Dermis microvascular lymphatic vessel endothelial cell (primary cell): ENCODE data around the gene NCOA3. TPM values are rescaled to one million over a fixed set of nuclear protein-coding genes. Genes with fewer than 3 reads are reported as not detected.

ENCODE experiments used
- DNase-seq, 2 donors: peaks; one replicate each; pipeline versions ENCODE4 v3.0.0 to v3.0.0-alpha.2; 2010; ENCODE audit warnings: low read depth in 2 of 2
- total RNA-seq: library from RNA; depleted of rRNA; stranded (reverse); fragments of >200 nt; gene quantifications from 2 replicates; pipeline ENCODE4 v1.2.1, GENCODE V29; 2014

NCOA3 gene
- total RNA-seq, 1 donor from 2014 or later: 22.5 TPM

DNA sequence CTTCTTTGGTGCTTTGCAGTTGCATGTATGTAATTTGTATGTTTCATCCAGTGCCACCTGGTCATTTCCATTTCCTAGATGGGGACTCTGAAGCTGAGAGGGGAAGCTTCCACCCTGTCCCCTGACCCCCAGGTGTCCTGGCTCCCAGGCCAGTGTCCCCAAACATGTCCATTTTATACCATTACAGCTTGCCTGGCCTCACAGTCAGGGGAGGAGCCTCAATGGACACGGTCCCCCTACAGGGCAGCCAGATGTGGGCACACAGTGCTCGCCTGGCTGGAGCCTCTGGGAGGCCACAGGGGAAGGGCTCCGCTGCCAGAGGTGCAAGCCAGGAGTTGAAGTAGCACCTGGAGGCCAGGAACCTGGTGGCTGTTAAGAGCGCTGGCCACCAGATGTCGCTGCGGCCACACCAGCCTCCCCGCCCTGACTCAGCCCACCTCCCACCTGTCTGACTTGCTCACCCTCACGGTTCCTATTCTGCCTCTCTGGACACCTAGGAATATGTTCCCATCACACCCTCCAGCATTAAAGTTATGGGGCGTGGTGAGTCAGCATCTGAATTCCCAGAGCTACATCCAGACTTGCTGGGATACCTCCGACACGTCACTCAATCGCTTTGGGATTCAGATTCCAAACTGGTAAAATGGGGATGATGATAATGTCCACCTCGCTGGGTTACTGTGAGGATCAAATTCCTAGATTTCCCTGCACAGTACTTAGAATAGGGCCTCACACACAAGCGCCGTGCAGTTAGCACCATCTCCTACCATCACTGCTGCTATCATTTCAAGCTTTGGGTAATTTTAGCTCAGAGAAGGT lies 176.2 kb downstream of the NCOA3 start:
- DNase-seq: peak in 1 of 2 donors; percentile 68

DNA sequence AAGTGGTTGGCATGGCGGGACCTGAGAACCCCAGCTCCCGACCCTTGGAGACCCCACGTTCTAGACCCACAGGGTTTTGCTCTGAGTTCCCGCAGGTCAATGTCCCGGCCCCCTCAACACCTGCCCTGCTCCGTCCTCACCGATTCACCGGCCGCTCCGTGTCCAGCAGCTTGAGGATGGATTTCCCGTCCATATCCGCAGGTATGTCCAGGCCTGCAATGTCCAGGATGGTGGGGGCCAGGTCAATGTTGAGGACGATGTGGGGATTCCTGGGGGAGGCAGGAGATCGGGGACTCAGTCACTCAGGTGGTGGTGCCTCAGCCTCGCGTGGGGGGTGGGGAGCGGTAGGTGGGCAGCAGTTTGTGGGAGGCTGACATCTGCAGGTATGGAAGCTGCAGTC lies 176.8 kb downstream of the NCOA3 start:
- no peak for DNase-seq

DNA sequence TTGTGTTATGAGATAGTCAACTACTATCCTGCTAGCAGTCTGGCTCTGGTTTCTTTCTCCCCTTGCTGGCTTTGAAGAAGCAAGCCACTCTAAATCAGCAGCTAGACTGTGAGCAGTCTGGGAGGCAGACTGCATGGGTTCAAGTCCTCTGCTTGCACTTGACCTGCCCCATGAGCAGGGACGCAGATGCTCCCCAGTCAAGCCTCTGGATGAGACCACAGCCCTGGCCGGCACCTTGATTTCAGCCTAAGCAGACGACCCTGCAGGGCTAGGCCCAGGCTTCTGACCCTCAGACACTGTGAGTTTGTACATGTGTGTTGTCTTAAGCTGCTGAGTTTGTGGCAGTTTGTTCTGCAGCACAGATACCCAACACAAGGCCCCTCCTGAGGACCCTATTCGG lies 177.8 kb downstream of the NCOA3 start:
- DNase-seq: no peak

DNA sequence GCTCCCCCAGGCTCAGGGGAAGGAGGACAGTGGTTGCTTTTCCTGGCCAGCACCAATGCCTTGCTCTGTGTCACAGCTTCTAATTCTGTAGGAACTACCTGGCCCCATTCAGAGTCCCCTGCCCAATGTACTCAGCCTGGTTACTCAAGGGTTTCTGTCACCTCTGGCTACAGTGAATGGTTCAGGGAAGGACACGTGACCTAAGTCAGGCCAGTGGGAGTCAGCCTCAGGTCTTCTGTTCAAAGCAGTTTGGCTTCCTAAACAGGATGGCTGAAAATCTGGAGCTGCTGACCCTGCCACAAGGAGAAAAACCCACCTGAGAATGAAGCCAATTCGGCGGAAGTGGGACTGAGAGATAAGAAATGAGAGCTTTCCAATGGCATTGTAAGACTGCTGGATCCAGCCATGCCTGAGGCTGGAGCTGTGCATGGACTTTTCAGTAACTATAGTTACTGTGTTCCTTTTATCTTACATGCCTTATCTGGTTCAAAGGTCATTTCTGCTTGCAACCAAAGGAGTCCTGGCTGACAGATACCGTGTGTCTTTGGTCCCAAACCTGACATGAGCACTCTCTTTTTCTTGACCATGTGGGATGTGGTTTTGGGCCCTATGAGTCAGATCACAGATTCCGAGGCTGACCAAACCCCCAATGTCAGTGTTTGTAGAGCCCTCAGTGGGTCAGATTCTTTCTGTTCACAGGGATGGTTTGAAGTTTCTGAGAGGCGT lies 179.3 kb downstream of the NCOA3 start:
- DNase-seq: no peak

DNA sequence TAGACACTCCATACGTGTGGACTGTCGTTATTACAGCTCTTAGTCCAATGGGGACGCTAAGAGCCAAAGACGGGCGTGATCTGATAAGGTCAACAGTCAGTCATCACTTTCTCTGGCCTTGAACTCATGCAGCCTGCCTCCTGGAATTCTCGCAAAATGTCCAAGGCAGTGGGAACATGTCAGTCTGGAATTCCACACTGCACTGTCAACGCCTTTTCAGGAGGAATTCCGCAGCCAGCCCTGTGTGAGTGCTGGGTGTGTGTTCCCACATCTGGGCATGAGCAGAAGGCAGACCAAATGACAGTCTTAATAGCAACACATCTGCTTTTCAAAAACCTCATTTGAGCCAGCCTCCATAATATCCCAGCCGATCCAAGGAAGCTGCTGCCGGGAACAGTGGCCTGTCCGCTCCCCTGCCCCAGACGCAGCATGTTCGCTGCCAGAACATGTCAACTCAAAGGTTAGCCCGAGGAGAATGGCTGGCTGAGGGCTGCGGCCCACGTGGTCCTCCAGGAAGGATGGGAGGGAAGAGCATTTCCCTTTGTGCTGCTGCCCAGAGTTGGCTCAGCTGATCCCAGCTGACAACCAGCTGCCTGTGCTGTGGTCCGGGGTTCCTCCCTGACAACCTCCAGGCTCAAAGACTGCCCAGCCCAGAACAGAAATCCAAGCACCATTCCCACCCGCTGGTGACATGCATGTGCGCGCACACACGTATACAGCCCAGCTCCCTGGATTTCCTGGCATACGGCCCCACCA lies 180.5 kb downstream of the NCOA3 start:
- DNase-seq: peak; percentile 91 to 93

DNA sequence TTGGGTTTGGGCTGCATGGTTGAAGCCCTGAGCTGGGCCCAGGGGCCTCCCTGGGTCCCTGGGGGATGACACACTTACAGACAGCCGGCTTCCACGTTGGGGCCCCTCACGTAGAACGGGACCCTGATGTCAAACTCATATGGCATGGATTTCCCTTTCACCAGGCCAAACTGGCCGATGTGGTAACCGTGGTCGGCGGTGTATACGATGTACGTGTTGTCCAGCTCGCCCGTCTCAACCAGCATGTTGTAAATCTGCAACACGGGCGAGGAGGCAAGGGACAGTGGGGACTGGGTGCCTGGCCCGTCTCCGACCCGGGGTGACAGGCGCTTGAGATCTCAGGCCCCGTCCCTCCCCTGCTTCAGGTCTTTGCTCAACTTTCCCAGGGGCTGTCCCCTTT lies 181.2 kb downstream of the NCOA3 start:
- DNase-seq: no peak

DNA sequence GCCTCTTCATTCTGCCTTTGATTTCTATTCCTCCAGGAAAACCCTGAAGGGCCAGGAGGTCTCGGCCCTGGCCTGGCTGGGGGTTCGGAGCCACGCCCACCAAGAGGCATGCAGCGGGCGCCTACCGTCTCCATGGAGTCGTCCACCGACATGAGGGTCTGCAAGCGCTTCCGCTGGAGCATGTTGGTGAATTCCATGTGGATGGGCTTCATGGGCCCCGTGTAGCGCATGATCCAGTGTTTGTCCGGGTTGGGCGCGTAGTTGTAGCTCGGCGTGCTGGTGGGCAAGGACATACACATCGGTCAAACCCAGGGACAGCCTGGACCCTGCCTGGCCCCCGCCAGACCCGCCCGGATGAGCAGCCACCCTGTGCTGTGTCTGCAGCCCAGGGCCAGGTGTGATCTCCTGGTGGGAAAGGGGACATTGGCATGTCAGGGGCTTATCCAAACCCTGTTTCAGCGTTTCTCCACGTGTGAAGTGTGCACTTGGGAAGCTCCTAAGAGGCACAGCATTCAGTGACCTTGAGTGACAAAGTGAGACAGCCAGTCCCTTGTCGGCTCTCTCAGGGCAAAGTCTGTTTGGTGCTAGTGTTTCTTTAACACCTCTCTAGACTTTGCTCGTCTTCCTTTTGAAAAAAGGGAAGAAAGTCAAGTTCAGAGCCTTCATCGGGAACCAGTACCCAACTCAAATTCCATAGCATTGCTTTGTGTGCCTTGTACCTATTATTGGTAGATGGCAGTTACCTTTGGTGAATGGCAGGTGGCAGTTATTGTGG lies 182.8 kb downstream of the NCOA3 start:
- DNase-seq: no peak

DNA sequence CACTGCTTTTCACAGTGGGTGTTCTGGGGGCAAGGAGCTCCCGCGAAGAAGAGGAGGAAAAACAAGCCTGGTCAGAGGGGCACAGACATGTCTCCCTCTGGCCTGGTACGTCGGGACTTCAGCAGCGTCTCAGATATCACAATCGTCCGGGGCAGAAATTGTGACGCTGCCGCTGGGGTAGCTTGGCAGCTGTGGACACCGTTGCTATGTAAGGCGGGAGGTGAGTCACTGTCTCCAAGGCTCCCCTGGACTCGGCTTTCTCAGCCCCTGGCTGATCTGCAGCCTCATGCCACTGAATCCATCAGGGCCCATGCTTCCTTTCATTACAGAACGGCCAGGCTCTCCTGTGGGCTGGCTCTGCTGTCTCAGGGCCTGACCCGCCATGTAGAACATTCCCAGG lies 184.9 kb downstream of the NCOA3 start:
- DNase-seq: no peak

DNA sequence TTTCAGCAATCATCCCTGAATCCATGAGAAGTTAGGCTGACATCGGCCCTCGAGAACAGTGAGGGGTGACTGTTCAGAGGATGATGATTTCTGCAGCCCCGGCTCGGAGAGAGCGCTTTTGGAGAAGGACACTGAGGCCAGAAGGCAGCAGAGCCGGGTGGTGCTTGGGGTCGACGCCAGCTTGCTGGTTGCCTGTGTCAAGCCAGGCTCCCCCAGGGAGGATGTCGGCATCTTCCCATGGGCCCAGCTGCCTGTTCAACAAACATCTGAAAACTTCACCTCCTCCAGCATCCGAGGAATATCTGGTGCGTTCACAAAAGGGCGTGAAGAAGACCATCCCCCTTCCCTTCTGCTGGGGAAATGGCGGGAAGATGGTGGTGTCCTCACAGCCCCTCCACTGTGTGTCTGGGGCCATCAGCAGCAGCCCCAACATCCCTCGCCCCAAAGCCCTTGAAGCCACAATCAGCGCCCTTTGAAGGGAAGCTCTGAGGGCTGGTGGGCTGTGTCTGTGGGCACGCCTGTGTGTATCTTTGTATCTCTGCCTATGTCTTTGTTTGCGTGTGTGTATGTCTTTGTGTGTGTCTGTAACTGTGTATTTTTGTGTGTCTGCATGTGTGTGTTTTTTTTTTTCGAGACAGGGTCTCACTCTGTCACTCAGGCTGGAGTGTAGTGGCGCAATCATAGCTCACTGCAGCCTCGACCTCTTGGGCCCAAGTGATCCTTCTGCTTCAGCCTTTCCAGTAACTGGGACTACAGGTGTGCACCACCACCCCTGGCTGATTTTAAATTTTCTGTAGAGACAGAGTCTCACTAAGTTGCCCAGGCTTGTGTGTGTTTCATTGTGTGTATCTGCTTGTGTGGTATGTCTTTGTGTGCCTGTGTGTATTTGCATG lies 185.7 kb downstream of the NCOA3 start:
- DNase-seq: no peak

DNA sequence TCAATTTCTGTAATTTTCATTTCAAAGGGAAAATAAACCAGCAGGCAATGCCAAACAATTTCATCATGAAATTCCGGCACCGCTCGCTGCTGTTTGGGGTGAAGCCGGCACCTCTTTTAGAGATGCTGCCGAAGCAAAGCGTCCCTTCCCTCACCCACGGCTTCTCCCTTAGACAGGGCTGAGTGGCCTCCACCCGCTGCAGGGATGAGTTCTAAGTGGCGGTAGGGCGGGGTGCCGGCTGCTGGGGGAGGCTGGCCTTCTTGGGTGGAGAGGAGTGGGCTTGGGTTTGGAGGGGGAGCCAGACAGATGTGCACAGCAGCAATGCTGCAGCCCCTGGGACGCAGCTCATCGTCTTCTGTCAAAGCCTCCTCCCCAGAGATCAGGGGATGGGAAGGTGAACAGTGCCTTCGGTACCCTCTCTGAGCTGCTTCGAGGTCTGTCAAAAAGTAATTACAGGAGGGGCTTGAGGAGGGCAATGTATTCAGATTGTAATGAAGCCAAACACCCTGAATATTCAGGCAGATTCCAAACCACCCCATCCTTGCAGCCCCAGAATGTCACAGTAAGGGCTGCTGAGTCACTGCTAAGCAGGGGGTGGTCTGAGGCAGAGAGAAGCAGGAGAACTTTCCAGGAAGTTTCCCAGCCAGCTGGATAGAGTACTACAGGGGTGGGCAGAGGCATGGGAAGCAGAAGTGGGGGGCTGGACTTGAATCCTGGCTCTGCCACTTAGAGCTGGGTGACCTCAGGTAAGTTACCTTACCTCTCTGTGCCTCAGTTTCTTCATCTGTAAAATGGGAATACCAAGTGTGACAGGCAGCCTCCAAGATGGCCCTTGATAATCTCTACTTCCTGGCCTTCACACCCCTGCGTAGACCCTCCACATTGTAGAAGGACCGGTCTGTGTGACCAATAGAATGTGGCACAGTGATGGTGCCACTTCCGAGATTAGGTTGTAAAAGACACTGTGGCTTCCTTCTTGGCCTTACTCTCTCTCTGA lies 187.0 kb downstream of the NCOA3 start:
- DNase-seq: no peak

DNA sequence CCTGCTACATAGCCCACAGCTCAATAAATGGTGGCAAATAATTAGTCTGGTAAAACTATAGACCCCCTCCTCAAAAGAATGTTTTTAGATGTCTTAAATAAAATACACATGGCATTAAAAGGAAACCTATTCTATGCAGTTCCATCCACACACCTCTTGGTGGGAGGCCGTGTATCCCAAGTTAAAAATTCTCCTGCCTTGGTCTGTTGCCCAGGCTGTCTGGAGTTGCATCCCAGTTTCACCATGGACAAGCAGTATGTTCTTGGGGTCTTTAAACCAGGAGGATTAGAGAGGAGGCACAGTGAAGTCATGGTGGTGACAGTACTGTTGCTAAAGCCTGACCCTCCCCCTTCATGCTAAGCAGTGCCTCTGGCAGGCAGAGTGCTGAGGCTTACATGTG lies 188.0 kb downstream of the NCOA3 start:
- DNase-seq: no peak

DNA sequence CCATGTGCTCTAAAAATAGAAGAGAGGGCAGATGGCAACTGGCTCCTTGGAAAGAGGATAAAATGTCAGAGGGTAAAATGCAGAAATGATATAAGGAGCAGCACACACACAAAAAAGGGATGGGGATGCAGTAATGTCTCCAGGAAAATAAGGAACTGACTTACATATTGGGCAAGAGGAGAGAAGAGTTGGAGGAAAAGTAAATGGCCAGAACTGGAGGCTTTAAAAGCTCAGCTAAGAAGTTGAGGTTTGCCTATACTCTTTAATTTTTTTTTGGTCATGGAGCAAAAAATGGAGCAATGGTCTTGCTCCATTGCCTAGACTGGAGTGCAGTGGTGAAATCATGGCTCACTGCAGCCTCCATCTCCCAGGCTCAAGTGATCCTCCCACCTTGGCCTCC lies 189.9 kb downstream of the NCOA3 start:
- no peak for DNase-seq

DNA sequence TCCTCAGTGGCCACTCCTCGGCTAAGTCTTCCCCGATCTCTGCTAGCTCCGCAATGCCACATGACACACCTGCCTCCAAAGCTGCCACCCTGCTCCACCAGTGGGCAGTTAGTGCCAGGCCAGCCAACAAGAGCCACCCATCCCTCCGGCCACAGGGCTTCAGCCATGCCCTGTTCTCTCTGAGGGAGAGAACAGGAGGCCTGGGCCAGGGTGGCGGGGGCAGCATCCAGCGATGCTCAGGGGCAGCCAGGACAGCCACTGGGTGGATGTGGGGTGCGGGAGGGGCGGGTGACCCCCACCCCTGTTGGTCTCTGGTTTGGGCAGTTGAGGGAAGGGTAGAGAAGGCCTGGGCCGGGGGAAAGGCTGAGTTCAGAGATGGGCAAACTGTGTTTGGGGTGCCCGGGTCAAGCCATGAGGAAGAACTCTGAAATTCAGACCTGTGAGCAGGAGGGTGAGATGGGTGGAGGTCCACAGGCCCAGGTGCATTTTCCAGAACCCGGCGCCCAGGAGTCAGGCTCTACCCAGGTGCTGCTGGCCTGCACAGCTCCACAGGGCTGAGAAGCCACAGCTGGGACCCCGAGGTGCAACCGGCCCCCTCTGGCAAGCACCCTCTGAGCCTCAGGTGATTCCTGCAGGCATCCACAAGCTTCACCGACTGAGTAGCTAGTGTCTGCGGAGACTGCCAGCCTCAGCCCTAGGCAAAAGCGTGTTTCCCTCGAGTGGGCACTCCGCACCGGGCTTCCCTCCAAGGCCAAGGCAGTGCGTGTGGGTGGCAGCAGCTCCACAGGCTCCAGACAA lies 192.5 kb downstream of the NCOA3 start:
- no peak for DNase-seq

DNA sequence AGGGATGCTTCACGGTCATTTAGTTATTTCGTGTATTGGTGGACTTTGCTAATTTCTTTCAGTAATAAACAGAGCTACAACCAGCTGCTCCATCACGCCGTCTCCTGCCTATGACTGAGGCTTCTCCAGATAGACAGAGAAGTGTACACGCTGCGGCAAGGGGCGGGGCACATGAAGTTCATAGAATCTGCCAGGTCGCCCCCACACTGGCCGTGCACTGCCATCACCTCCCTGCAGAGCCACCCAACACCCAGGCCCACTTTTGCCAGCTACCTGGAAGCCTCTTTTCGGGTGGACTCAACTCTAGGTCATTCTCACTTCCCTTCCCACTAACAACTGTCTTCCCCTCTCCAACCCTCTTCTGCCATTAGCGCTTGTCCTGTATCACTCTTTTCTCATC lies 195.2 kb downstream of the NCOA3 start:
- no peak for DNase-seq

DNA sequence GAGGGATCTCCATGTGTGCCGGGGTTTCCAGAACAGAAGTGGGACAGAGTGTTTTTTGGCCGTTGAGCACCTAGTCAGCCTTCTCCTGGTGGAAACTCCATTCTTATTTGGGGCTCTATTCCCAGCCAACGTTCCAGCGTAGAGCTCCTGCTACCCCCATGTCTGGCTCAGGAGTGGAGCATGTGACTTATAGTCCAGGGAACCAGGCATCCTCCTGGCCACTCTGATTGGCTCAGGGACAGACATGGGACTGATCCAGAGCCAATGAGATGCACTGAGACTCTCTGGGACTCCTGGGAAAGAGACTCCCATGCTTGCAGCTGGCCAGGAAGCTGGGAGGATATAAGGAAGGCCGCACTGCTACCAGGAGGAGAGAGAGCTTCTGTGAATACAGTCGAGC lies 196.5 kb downstream of the NCOA3 start:
- no peak for DNase-seq

DNA sequence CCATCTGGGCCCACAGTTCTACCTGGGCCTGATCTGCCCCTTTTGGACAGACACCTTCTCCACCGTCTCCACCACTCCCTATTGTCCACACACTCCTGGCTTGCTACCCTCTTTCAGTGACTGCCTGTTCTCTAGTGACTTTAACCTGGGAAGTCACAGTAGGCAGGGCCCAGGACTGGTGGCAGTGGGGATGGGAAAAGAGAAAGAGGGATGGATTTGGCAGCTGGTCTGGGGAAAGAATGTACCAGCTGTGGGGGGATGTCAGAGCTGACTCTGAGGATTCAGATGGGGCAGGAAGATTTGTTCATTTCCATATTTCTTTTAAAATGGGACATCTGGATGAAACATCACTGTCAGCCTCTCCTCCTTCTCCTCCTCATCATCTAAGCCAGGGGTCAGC lies 198.1 kb downstream of the NCOA3 start:
- no peak for DNase-seq

DNA sequence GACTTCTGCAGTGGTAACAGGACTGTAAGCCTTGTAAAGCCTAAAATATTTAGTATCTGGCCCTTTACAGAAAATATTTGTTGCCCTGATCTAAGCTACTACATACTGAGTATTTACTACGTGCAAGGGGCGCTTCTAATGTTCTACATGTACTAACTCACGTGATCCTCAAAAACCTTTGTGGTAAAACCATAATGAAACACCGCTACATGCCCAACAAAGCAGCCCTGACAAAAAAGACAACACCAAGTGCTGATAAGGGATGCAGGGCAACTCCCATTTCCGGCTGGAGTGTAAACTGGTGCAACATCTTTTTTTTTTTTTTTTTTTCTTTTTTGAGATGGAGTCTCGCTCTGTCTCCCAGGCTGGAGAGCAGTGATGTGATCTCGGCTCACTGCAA lies 198.6 kb downstream of the NCOA3 start:
- DNase-seq: no peak

DNA sequence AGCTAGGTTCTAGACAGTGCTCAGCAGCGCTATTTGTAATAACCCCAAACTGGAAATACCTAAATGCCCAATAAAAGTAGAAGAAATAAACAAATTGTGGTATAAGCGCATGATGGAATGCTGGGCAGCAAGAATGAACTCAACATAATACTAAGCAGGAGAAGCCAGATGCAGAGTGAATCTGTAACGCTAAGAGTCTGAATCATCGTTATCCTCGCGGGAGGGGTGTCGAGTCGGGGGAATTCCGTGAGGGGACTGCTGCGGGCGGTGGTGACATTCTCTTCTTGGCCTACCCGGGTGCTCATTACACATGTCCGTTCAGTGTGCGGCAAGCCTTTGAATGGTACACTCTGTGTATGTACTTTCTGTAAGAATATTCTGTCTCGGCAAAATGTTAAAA lies 199.9 kb downstream of the NCOA3 start:
- DNase-seq: no peak
